GM19193 (cell line): ENCODE measurements around the gene SAMD3.

ENCODE experiments used
- POLR2A ChIP-seq: IDR thresholded peaks from 4 replicates; pipeline ENCODE4 v1.6.1; 2011; ENCODE audit not compliant: insufficient read depth, insufficient read length; ENCODE audit errors: extremely low read depth

Gene SAMD3

DNA sequence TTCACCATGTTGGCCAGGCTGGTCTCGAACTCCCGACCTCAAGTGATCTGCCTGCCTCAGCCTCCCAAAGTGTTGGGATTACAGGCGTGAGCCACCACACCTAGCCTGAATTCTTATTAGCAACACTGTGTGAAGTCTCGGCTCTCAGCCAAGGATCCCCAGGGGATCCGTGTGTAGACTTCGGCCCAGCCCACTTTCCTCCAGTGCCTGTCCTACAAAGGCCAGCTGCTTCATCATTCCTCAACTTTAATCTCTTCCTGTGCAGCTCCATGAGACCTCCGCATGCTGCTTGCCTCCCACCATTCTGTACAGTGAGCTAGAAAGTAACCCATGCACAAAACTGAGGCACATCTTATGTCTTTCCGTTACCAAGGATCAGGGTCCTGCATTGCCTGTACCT is 71.8 kb downstream of the SAMD3 start:
- TF ChIP-seq POLR2A: no peak

DNA sequence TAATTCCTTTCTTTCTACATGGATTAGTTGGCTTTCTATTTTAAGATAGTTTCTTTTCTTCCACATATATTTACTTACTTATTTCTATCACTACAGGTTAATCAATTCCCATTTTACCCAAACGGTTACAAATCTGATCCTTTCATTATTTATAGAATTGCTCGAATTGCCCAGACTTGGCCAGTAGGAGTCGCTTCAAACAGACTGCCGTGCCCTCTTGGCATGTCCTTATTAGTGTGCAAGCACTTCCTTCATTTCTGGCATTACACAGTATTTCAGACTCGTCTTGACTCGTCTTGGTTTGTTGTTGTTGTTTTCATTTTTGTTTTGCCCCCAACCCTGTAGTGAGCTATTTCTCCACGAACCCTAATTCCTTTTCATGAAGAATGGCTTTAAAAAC is 74.6 kb downstream of the SAMD3 start:
- no peak for TF ChIP-seq POLR2A

DNA sequence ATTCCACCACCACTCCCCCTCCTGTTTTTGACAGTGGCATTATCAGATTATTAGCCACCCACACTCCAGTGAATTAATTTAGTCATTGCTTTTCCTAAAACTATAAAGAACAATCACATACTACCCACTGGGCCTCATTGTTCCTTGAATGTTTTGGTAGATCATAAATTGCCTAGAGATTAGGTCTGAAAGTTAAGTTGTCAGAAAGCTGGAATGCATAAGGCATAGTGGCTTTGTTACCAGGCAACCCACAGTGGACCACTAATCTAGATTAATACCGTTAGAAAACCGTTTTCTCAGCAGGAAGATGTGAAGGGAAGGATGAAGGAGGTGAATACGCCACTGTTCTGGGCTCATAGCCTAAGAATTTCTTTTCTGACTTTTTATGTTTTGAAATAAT is 75.6 kb downstream of the SAMD3 start:
- TF ChIP-seq POLR2A: no peak

DNA sequence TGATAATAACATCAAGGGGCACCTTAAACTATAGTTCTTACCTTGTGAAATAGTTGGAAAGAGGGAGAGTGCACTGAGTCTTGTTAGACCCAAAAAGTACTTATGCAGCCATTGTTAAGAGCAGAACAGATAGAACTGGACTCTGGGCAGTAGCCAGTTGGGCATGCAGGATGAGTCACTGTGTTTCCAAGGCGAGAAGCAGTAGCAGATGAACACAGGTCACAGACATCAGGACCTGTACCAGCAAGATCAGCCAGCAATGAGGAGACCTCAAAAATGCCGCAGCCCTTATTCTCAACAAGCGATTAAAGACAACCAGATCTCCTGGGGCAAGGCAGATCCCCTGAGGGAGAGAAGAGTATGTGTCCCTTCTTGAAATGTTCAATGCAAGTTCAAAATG is 79.0 kb downstream of the SAMD3 start:
- no peak for TF ChIP-seq POLR2A

DNA sequence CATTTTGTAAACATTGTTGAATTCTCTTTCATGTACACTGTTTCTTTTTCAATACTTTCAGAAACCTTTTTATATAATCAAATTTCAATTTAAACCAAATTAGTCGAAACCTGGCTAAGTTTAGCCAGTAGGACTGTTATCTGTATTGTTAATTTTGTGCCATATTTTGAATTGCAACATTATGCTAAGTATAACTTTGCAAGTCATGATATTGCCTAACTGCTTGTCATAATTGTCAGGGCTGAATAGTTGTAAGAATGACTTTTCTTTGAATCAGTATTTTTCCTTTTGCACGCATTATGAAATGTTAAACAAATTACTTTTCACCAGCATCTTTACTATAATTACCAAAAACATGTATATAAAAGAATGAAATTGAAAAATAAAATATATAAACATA is 82.7 kb downstream of the SAMD3 start:
- TF ChIP-seq POLR2A: no peak

DNA sequence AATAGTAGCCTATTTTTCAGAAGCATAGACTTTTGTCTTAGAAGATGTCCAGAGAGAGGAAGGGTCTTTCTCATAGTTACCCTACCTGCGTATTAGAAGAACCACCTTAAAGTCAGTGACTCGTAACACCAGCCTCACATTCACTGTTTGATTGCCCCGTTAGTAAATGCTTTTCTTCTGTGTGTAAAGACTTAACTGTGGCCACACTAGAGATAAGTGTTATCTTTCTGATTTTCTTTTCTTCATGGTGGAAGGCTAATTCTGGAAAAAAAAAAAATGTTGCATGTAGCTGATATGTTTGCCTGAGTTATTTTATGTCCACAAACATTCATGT is 83.9 kb downstream of the SAMD3 start:
- TF ChIP-seq POLR2A: no peak

DNA sequence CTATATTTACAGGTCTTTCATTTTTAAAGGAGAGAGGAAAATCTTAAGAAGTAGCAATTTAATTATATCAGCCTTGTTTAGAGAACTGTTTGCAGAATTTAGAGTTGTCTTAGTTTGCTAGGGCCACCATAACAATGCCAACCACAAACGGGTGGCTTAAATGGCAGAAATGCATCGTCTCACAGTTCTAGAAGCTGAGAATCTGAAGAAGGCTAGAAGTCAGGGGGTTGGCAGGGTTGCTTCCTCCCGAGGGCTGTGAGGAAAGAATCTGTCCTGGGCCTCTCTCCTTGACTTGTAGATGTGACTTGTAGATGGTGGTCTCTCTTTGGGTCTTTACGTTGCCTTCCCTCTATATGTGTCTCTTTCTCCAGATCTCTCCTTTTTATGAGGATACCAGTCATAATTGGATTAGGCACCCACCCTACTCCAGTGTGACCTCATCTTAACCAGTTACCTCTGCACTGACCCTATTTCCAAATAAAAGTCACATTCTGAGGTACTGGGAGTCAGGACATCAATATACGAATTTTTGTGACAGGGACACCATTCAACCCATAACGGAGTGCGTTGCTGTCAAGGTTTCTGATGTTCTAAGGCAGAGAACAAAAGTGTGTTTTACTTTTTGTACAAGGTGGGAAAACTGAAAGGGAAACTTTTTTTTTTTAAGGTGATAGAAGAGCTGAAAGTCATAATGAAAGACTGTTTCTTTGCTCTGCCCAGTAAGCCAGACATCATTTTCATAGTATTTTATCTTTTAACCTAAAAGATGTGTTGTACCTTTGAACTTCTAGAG is 84.4 kb downstream of the SAMD3 start:
- no peak for TF ChIP-seq POLR2A

DNA sequence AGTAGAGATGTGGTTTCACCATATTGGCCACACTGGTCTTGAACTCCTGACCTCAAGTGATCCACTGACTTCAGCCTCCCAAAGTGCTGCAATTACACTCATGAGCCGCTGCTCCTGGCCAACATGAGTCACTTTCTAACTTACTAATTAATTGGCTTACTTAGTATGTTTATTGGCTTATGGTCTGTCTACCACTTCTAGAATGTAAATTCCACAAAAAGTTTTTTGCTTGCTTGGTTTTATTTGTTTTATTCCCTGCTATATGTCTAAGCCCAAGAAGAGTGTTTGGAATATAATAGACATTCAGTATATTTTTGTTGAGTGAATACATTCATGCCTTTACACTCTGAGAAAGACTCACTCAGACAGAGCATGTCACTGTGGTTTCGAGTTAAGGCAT is 86.0 kb downstream of the SAMD3 start:
- no peak for TF ChIP-seq POLR2A

DNA sequence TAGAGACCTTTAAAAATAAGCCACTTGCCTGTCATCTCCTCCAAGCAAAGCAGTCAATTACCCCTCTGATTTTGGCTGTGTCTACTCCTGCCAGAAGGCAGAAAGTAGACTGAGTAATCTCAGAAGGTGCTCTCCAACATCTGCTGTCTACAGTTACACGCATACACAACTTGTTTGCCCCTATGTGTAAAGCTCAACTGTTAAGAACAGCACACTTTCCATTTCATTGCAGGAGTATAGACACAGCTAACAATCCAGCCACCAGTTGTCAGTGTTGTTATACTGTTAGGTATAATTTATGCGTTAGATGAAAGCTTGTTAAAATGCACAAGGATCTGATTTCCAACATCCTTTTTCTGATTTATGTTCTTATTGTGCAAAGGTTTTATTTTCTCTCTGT is 88.2 kb downstream of the SAMD3 start:
- no peak for TF ChIP-seq POLR2A

DNA sequence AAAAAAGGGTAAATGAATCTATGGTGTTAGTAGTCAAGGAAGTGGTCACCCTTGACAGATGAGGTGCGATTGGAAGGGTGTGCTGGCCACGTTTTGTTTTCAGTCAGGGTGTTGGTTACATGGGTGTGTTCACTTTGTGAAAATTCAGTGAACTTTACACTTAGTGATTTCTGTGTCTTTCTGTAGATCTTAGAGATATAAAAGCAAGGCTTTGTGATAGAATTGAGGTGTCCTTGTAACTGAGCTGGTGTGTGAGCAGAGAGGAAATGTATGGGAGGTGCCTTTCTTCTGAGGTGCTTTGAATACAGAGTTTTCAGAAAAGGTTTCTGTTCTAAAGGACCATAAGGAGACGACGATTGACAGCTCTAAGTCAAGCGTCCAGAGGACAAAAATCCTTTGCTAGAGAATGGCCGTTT is 90.5 kb downstream of the SAMD3 start:
- no peak for TF ChIP-seq POLR2A

DNA sequence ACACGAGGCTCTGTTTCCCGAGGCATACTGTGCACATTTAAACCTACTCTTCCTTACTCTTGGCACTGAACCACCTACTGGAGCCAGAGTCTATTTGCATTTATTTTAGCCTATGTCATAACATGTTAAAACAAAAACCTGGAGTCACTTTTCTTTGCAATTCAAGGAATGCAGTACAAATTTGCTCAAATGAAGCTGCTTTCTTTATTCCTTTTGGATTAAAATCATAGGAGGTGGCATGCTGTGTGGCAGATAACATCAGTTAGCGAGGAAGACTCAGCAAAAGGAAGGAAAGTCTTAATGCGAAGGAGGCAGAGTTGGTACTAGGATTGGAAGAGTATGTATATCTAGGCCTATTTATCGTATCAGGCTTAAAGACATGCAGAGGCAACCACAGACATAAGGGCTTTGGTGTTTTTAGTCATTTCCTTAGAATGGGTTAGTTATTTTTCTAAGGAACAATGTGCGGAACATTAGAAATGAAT is 92.9 kb downstream of the SAMD3 start:
- TF ChIP-seq POLR2A: no peak

DNA sequence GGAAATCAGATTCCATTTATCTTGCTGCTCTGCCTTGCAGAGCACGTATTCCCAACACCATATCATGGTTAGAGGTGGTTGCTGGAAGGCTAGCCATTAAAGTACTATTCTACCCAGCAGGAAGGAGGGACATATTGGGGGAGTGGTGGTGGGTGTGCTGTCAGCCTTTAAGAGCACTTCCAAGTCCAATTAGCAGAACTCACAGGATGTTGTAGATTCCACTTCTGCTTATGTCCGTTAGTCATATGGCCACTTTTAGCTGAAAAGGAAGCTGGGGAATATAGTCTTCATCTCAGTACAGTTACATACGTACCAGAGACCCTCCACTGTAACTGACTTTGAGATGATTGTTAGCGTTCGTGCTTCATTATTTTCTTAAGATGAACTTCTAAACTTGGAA is 94.4 kb downstream of the SAMD3 start:
- TF ChIP-seq POLR2A: no peak

DNA sequence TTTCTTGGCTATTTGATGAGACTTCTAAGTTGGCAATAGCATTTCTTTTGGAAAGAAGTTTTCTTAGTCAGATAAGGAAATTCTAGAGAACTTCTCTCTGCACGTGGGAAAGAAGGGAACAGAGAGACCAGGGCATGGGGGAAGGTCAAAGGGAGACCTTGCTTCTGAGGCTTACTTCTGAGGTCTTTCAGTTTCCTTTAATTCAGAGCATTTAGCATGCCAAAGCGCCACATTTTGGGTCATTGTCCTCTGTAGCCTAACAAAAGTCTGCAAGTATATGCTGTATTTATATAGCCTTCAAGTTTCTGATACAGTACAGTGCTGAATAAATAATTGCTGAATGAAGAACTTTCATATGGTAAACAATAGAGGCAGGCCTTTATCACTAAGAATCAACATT is 95.6 kb downstream of the SAMD3 start:
- TF ChIP-seq POLR2A: no peak

DNA sequence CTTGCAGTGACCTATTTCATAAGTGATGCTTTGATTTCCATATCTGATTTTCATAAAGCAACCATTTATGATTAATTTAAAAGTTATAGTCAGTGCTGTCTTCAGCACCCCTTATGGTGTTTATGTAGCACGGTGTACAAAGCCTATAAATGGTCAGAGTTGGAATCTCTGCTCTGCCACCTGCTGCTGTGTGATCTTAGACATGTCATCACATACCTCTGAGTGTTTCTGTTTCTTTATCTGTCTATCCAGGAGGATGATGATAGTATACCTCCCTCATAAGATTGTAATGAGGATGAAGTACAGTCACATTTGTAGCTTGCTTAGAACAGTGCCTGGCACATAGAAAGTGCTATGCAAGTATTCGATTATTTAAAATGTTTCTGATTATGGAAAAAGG is 100.5 kb downstream of the SAMD3 start:
- no peak for TF ChIP-seq POLR2A

DNA sequence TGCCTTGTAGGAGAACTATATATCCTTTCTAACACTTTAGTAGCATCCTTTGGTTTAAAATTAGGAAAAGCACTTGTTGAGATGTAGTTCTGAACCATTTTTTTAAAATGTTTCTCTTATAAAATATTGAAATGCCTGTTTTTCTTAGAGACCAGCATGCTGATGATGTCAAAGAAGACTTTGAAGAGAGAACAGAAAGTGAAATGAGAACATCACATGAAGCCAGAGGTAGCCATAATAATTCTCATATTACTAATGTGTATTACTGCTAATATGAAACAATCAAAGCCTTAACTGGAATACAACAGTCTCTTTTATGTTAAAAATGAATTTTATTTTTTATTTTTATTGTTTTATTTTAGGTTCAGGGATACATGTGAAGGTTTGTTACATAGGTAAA is 102.0 kb downstream of the SAMD3 start:
- TF ChIP-seq POLR2A: no peak

DNA sequence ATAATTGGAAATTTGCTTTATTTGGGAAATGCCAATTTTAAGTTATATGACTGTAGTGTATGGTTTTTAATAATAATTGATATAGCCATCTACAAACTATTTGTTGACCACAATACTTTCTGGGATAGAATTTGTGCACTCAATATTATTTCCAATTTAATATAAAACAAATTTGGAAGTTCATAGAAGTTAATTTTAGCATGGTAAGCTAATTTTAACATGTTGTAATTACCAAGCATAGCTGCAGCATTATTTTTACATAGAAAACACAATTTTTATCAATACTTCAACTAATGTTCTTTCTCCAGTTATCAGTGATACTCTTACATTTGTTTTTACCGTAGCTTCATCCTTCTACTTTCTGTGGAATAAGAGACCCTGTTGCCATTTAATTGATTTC is 103.5 kb downstream of the SAMD3 start:
- no peak for TF ChIP-seq POLR2A

DNA sequence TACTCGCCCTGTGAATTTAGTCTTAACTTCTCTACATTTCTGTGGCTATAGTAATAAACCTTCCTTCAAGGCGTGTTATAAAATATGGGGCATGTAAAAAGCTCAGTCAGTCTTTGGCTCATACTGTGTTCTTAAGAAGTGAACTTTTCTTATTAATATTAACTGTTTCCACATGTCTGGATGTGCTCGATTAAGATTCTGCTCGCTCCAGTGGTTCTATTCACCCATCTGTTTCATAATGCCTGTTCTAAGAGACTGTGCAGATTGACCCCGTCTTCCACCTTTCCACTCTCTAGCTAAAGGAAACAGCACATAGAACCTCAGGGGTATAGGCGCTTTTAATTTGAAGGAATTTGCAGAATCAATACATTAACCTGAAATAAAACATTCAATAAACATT is 104.5 kb downstream of the SAMD3 start:
- no peak for TF ChIP-seq POLR2A
